C1 segment of cervical spinal cord (tissue), 14 donors: ENCODE measurements around the gene CACNA1B.
A peak's percentile ranks its signal among the peaks of the same experiment; 100 is the strongest.
"Not testable (repeated sequence)": the region's sequence is repeated elsewhere in the genome, so short reads cannot be mapped to it uniquely, and the experiment has no call there.

ENCODE experiments used
- DNase-seq, 14 donors: peaks; one replicate each; lab custom pipeline; 2025; lab: John Stamatoyannopoulos, UW

The CACNA1B gene

GRCh38 chr9:138098908-138099791 is 221.6 kb downstream of the CACNA1B start:
- DNase-seq: no peak

GRCh38 chr9:138099803-138100598 is 222.4 kb downstream of the CACNA1B start:
- DNase-seq: peak in 1 of 14 donors; percentile 92

- DNase-seq: no peak
Observed at GRCh38 chr9:138100711-138101350, 223.2 kb downstream of the CACNA1B start.

GRCh38 chr9:138101444-138102234 is 224.1 kb downstream of the CACNA1B start:
- DNase-seq: no peak

GRCh38 chr9:138102246-138103051 is 224.9 kb downstream of the CACNA1B start:
- DNase-seq: no peak

- DNase-seq: no peak
Observed at GRCh38 chr9:138103111-138103848, 225.7 kb downstream of the CACNA1B start.

GRCh38 chr9:138103849-138104206 is 226.2 kb downstream of the CACNA1B start:
- DNase-seq: no peak

GRCh38 chr9:138104251-138105122 is 226.9 kb downstream of the CACNA1B start:
- no peak for DNase-seq

GRCh38 chr9:138105123-138105415 is 227.5 kb downstream of the CACNA1B start:
- no peak for DNase-seq

- DNase-seq: no peak
Observed at GRCh38 chr9:138105561-138106505, 228.3 kb downstream of the CACNA1B start.

GRCh38 chr9:138107039-138107438 is 229.5 kb downstream of the CACNA1B start:
- not testable (repeated sequence) for DNase-seq

- no peak for DNase-seq
Observed at GRCh38 chr9:138111607-138112006, 234.0 kb downstream of the CACNA1B start.

GRCh38 chr9:138112090-138112748 is 234.6 kb downstream of the CACNA1B start:
- DNase-seq: no peak

GRCh38 chr9:138112791-138113600 is 235.4 kb downstream of the CACNA1B start:
- DNase-seq: no peak

- DNase-seq: peak in 1 of 14 donors; percentile 8
Observed at GRCh38 chr9:138113701-138114325, 236.2 kb downstream of the CACNA1B start.
